Right forelimb (tissue), 1 donor: ENCODE data around the gene ELMO1.

Experiments used
- DNase-seq: peaks from one replicate; pipeline ENCODE4 v3.0.0-alpha.2; 2018

The ELMO1 gene

GRCh38 chr7:37467002-37467401 lies 18.3 kb upstream of the ELMO1 start:
- no peak for DNase-seq

GRCh38 chr7:37462138-37462537 lies 13.5 kb upstream of the ELMO1 start:
- no peak for DNase-seq

DNA sequence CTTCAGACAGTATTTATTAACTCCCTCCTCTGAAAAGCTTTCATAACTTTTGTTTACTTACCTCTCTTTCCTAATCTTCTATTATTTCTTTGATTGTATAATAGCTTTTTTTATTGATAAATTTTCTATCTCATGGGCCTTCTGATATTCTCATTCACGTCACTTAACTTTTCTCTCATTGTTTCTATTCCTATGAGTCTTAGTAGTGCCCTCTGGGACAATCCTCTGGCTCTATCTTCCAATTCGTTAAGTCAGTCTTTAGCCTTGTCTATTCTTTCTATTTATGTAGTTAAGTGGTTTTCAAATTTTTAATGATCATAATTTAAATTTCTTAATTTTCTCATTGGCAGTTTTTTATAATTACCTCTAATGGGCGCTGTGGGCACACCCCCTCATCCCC lies 6.4 kb upstream of the ELMO1 start:
- DNase-seq, result no peak

DNA sequence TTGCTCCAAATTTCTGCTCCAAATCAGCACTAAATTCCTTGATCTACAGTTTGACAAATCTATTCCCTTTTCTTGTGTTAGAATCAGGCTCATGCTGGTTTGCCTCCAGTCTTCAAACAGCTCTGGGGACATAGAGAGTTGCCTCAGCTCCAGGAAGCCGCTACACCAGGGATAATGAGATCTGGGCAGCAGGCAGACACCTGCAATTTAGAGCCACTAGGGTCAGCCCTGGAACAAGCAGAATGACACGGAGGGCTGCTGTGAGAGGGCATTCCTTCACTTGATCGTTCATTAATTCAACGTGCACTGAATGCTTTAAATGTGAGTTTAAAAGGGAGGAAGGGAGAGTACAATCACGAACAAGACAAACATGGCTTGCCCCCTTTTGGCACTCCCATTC lies 3.7 kb upstream of the ELMO1 start:
- no peak for DNase-seq

DNA sequence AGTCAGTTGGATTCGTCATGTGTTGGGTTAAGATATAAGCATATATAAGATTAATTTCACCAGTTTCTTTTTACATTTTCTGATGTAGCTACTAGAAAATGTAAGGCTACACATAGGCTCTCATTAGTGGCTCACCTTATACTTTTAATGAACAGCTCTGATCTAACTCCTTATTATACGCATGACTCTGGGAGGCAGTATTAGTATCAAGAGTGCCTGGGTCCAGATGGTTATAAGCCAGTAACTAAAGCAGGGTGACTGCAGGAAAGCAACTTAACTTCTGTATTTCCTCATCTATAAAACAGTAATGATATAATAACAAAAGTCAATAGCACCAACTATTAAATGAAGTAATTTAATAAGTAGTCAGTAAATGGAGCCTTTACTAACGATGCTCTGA lies 1.4 kb upstream of the ELMO1 start:
- no peak for DNase-seq

- no peak for DNase-seq
These were observed 957 bp upstream of the ELMO1 start for GRCh38 chr7:37449621-37450020.

GRCh38 chr7:37448011-37448635 lies 541 bp downstream of the ELMO1 start:
- DNase-seq, result no peak

- DNase-seq, result no peak
These were observed 2.3 kb downstream of the ELMO1 start for GRCh38 chr7:37446371-37446770.

DNA sequence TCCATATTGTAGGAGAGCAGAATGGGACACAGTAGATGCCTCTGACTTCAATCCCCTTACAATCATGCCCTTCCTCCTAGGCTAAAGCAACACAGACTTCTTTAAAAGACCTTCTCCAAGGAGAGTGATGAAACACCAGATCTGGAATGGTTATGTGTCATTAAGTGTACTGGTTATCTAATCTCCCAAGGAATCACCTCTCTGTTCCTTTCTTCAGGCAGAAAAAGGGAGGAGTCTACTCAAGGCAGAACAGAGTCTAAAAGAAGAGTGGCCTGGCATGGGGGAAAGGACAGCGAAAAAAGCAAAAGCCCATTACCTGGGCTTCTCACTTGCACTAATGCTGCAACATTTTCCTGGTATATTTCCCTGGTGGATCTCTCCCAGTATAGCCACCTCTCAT lies 2.9 kb downstream of the ELMO1 start:
- no peak for DNase-seq

GRCh38 chr7:37445064-37445723 lies 3.5 kb downstream of the ELMO1 start:
- no peak for DNase-seq

DNA sequence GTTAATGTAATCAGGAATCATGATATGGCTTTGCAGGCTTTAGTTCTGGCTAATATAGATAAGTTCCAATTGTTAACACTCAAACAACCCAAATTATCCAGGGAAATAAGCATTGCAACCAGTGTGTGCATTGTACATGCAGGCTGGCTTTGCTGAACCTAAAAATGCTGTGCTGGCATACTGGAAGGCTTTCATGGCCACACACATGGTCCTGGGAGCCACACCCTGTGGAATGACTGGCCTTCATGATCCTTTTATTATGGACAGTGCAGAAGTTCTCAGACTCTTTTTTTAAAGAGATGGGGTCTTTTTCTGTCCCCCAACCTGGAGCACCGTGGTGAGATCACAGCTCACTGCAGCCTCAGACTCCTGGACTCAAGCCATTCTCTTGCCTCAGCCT lies 5.0 kb downstream of the ELMO1 start:
- no peak for DNase-seq

GRCh38 chr7:37442268-37442667 lies 6.4 kb downstream of the ELMO1 start:
- DNase-seq, result no peak

DNA sequence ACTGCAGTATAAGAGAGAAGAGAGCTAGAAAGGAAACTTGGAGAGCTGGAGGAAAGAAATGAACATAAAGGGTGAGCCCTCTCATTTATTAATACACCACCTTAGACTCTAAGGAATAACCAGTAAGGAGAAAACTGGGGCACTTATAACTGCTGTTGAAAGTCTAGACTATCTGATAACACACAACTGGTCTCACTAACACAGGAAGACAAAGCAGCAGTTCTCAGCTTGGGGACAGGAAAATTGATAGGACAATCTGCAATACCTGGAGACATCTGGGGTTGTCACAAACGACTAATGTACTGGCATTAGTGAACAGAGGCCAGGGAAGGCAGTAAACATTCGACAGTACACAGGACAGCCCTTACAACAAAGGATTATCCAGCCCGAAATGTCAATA lies 6.8 kb downstream of the ELMO1 start:
- no peak for DNase-seq

DNA sequence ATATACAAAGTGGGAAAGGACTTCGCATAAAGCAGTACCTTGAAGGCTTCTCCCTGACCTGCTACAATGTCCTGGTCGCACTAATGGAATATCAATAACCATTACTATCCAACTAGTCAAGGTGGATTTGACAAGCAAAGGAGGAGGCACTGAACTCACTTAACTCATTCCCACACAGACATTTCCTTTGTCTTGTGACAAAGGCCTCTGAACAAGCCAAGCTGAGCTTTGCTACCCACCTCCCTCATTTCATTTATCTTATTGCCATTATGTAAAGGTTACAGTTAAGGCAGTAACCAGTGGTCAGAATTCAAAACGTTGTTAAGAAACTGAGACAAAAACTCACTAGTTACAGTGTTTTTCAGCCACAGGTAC lies 7.3 kb downstream of the ELMO1 start:
- no peak for DNase-seq

DNA sequence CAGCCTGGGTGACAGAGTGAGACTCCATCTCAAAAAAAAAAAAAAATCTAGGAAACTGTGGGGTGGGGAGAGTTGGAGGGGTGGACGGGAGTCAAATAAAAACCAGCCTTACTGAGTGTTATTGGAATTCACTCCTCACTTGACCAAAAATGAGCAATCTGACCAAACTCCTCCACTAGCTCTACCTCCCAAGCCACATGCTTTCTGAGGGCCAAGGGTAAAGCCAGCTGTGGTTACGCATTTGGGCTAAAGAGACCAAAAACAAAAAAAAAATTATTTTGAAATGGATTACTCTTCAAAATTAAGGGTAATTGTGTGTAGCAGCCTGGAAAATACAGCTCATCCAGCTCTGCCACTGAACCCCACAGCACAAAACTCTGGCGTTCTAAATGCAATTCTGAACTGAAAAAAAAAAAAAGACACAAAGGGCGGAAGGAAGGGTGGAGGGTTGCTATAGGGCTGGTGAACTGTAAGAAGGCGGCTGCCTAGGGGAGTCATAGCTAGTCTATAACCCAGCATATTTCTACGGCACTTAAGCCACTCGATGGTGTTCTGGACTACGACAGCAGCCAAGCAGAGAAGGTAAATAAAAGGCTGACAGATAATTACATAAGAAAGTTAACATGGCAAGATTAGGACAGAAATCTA lies 7.8 kb downstream of the ELMO1 start:
- no peak for DNase-seq

DNA sequence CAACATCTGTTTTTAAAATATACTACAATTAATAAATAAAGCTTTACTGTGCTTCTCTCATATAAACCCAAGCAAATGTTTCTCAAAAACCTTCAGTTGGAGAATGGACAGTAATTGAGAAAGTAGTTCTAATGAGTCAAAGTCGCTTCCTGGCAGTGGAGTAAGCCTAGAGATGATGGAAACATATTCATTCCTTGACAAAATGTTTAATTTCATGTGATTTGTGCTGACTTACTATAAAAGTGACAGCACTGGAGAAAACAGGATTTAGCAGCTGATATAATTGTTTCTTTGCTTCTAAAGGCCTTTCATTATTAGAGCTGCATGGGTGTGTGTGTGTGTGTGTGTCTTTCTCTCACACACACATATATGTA lies 9.0 kb downstream of the ELMO1 start:
- DNase-seq, result no peak

DNA sequence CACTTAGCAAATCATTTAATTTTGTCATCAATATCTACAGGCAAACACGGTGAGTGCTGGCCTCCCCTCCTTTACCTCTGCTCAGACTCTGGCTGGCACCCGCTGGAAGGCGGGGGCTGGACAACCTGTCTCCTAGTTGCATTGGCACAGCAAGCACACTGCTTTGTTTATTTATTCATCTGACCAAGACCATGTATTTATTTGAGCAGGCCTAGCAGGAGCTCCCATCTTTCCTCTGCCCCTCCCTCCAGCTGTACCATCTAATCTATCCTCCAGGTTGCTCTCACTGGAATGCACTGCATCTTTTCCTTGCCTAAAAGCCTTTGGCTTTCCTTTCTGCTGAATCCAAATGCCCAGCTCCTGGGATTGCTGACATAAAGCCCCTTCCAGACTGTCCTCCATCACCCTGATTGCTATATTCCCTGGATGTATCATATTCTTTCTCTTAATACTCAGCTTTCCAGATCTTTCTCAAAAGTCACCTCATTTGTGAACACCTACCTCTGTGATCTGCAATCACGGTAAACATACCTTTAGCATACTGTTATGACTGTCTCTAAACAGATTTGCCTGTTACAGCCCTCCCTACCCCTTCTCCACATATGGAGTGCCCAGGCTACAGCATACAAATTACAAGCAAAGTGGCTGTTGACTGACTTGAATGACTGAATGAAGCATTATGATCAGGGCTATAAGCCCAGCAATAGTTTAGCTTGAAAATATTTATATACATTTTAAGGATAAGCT lies 9.6 kb downstream of the ELMO1 start:
- no peak for DNase-seq

DNA sequence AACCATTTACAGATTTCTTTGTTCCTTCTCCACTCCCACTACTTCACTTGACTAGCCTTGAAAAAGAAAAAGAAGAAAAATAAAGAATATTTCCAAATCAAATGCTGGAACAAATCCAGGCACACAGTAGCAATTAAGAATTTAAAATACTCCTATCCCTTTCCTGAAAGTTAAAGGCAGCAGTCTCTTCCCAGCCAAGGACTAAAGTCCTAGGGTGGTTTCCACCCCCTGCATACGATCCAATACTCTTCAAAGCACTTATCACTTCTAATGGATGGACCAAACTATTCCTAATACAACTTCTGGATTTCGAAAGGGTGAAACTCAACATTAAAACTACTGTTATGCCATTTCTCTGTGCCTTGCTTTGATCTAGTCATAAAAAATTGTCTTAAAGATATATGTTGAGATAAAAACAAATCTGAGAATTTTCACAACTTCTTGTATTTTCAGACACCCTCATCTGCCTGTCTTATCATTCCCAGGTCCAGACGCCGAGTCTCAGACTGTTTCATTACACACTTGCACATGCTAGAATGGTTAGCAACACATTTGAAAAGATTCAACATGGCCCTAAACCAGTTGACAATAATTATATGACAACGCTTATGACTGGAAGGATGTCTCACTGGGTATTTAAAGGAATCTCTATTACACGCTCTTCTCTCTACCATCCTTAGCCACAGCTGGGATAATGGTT lies 13.4 kb downstream of the ELMO1 start:
- DNase-seq, result no peak

DNA sequence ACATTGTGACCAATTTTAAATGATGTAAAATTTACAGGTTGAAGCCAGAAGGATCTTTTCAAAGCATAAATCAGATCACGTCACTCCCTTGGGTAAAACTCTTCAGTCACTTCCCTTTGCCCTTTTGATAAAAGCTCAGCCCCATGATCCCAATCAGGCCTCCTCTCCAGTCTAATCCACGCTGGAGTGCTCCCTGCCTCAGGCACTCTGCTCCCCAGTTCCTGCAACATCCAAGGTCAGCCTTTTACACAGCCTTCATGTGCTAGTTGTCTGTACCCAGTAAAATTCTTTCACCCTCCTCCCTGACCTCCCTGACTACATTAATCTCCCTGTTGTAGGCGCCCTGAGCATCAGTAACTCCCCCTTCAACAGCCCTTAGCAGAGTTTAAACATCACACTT lies 14.1 kb downstream of the ELMO1 start:
- DNase-seq, result no peak

DNA sequence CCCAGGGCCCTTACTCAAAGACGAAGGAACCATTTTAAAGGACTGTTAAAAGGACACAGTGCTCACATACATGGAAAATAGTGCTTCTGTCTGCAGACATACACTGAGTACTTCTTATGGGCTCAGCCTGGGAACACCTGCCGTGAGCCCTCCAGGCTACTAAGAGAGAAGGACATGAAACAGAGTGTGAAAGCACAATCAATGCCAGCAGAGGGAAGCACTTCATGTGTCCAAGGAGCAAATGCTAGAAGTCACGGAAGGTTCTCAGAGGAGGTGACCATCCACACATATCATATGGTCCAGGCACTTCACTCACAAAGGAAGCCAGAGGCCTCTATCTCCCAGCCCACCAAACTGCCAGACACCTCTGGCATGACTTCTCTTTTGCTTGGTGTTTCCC lies 15.5 kb downstream of the ELMO1 start:
- DNase-seq, result no peak

GRCh38 chr7:37432281-37432920 lies 16.3 kb downstream of the ELMO1 start:
- no peak for DNase-seq

GRCh38 chr7:37431413-37431812 lies 17.3 kb downstream of the ELMO1 start:
- no peak for DNase-seq

- DNase-seq, result no peak
These were observed 18.0 kb downstream of the ELMO1 start for GRCh38 chr7:37430640-37431039.
